ENCODE measurements around the gene KIAA0753. TPM values are rescaled to one million over a fixed set of nuclear protein-coding genes. Genes with fewer than 3 reads are reported as not detected.
"Not testable (repeated sequence)": the region's sequence is repeated elsewhere in the genome, so short reads cannot be mapped to it uniquely, and the experiment has no call there.

Gene KIAA0753
- total RNA-seq, 1 experiment from 2014 or later: 6.9 TPM

GRCh38 chr17:6667516-6667915 is 27.0 kb upstream of the KIAA0753 start:
- H3K27ac ChIP-seq (ENCODE audit: low read length): no peak overlapping the region
- H3K9me3 ChIP-seq (ENCODE audit: low read length): no peaks in the 10 kb centered on the region
- no peaks in the 10 kb centered on the region for H3K9me2 ChIP-seq (replicated peaks; ENCODE audit: low read length)
- no peak overlapping the region for H3K4me3 ChIP-seq (ENCODE audit: low read length)
- H3K4me1 ChIP-seq (ENCODE audit: insufficient read depth, low read length): peaks cover 31% of the 10 kb centered on the region
- no peak overlapping the region for H2AFZ ChIP-seq (ENCODE audit: low read length)
- H3K27me3 ChIP-seq (ENCODE audit: low read length): no peaks in the 10 kb centered on the region
- TF ChIP-seq EZH2phosphoT487 (IDR thresholded peaks at IDR 0.05; ENCODE audit: borderline replicate concordance, low read length) (no peak), EZH2 (IDR thresholded peaks at IDR 0.05; ENCODE audit: low read length, unreplicated experiment) (no peak)
- TF ChIP-seq, protein P1, sequence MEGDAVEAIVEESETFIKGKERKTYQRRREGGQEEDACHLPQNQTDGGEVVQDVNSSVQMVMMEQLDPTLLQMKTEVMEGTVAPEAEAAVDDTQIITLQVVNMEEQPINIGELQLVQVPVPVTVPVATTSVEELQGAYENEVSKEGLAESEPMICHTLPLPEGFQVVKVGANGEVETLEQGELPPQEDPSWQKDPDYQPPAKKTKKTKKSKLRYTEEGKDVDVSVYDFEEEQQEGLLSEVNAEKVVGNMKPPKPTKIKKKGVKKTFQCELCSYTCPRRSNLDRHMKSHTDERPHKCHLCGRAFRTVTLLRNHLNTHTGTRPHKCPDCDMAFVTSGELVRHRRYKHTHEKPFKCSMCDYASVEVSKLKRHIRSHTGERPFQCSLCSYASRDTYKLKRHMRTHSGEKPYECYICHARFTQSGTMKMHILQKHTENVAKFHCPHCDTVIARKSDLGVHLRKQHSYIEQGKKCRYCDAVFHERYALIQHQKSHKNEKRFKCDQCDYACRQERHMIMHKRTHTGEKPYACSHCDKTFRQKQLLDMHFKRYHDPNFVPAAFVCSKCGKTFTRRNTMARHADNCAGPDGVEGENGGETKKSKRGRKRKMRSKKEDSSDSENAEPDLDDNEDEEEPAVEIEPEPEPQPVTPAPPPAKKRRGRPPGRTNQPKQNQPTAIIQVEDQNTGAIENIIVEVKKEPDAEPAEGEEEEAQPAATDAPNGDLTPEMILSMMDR (conservative IDR thresholded peaks at IDR 0.05; ENCODE audit: low read depth, low read length): no peak
- no peaks in the 10 kb centered on the region for H3K79me2 ChIP-seq (ENCODE audit: low read length)
- ATAC-seq (no peak), DNase-seq (no peak)
- no peaks in the 10 kb centered on the region for H4K20me1 ChIP-seq (ENCODE audit: low read length)
- no peak overlapping the region for H3K4me2 ChIP-seq (ENCODE audit: low read length)
- intact Hi-C loops (cut with micrococcal nuclease): loop anchor here (5.0 kb wide), 1 partner anchor 355 kb away; the partner anchor contains the start of gene BCL6B
- H3F3A ChIP-seq (ENCODE audit: low read length, unreplicated experiment): no peaks in the 10 kb centered on the region
- POLR2A ChIA-PET (ENCODE audit: unreplicated experiment): no interaction called here
- H3K9ac ChIP-seq (ENCODE audit: low read length): no peak overlapping the region
- H3K36me3 ChIP-seq (ENCODE audit: low read depth, low read length): no peaks in the 10 kb centered on the region
- no TSS peak for BruUV-seq (replicated peaks)
- CTCF ChIA-PET: interaction anchor here (0.7 kb wide), 2 partner anchors 199 to 201 kb away, joined by 3 to 4 read pairs; no protein-coding TSS in a partner anchor

DNA sequence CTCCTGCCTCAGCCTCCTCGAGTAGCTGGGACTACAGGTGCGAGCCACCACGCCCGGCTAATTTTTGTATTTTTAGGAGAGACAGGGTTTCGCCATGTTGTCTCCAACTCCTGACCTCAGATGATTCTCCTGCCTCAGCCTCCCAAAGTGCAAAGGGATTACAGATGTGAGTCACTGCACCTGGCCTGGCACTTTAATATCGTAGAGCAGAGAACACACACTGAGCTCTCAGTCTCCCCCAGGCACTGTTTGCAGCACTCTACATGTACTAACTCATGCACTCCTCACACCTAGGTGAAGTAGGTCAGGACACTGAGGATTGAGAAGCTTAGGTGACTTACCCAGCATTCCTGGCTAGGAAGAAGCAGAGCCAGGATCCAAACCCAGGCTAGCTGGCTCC is 26.0 kb upstream of the KIAA0753 start:
- Histone ChIP-seq H3K36me3 (ENCODE audit: low read depth, low read length) (no peaks in the 10 kb centered on the region), H3K9ac (ENCODE audit: low read length) (no peak overlapping the region), H3K27ac (ENCODE audit: low read length) (no peak overlapping the region), H3K79me2 (ENCODE audit: low read length) (no peaks in the 10 kb centered on the region), H2AFZ (ENCODE audit: low read length) (no peak overlapping the region), H3K4me1 (ENCODE audit: insufficient read depth, low read length) (peaks cover 30% of the 10 kb centered on the region), H3F3A (ENCODE audit: low read length, unreplicated experiment) (no peaks in the 10 kb centered on the region), H3K4me3 (ENCODE audit: low read length) (no peak overlapping the region), H3K9me2 (replicated peaks; ENCODE audit: low read length) (no peaks in the 10 kb centered on the region), H3K4me2 (ENCODE audit: low read length) (no peak overlapping the region), H4K20me1 (ENCODE audit: low read length) (no peaks in the 10 kb centered on the region), H3K27me3 (ENCODE audit: low read length) (no peaks in the 10 kb centered on the region), H3K9me3 (ENCODE audit: low read length) (no peaks in the 10 kb centered on the region)
- intact Hi-C loops (cut with micrococcal nuclease): loop anchor here (1.0 to 5.0 kb wide), 3 partner anchors 55 to 356 kb away; partner anchors contain the start of gene BCL6B
- DNase-seq (no peak), ATAC-seq (no peak)
- BruUV-seq (replicated peaks): no TSS peak
- CTCF ChIA-PET: interaction anchor here (0.6 kb wide), 2 partner anchors 33 to 177 kb away, joined by 3 read pairs; no protein-coding TSS in a partner anchor
- TF ChIP-seq EZH2phosphoT487 (IDR thresholded peaks at IDR 0.05; ENCODE audit: borderline replicate concordance, low read length) (no peak), EZH2 (IDR thresholded peaks at IDR 0.05; ENCODE audit: low read length, unreplicated experiment) (no peak)
- TF ChIP-seq, protein P1 (conservative IDR thresholded peaks at IDR 0.05; ENCODE audit: low read depth, low read length): no peak
- POLR2A ChIA-PET (ENCODE audit: unreplicated experiment): no interaction called here

GRCh38 chr17:6666077-6666521 is 25.6 kb upstream of the KIAA0753 start:
- peak; percentile 84 for DNase-seq
- no peaks in the 10 kb centered on the region for H3F3A ChIP-seq (ENCODE audit: low read length, unreplicated experiment)
- H3K9me2 ChIP-seq (replicated peaks; ENCODE audit: low read length): no peaks in the 10 kb centered on the region
- no peak overlapping the region for H3K4me2 ChIP-seq (ENCODE audit: low read length)
- no peaks in the 10 kb centered on the region for H3K79me2 ChIP-seq (ENCODE audit: low read length)
- TF ChIP-seq EZH2 (IDR thresholded peaks at IDR 0.05; ENCODE audit: low read length, unreplicated experiment) (no peak), EZH2phosphoT487 (IDR thresholded peaks at IDR 0.05; ENCODE audit: borderline replicate concordance, low read length) (no peak)
- TF ChIP-seq, protein P1 (conservative IDR thresholded peaks at IDR 0.05; ENCODE audit: low read depth, low read length): peak; percentile 90
- no peaks in the 10 kb centered on the region for H3K36me3 ChIP-seq (ENCODE audit: low read depth, low read length)
- H3K4me1 ChIP-seq (ENCODE audit: insufficient read depth, low read length): peaks cover 25% of the 10 kb centered on the region
- H3K9me3 ChIP-seq (ENCODE audit: low read length): no peaks in the 10 kb centered on the region
- H3K4me3 ChIP-seq (ENCODE audit: low read length): no peak overlapping the region
- no peak overlapping the region for H2AFZ ChIP-seq (ENCODE audit: low read length)
- peak; percentile 71 for ATAC-seq
- H3K9ac ChIP-seq (ENCODE audit: low read length): no peak overlapping the region
- ChIA-PET POLR2A (ENCODE audit: unreplicated experiment) (no interaction called here), CTCF (interaction anchor here (0.6 kb wide), 2 partner anchors 33 to 178 kb away, joined by 3 read pairs; no protein-coding TSS in a partner anchor)
- intact Hi-C loops (cut with micrococcal nuclease): loop anchor here (1.0 to 5.0 kb wide), 3 partner anchors 55 to 356 kb away; partner anchors contain the start of gene BCL6B
- H3K27me3 ChIP-seq (ENCODE audit: low read length): no peaks in the 10 kb centered on the region
- no peak overlapping the region for H3K27ac ChIP-seq (ENCODE audit: low read length)
- BruUV-seq (replicated peaks): no TSS peak
- no peaks in the 10 kb centered on the region for H4K20me1 ChIP-seq (ENCODE audit: low read length)

DNA sequence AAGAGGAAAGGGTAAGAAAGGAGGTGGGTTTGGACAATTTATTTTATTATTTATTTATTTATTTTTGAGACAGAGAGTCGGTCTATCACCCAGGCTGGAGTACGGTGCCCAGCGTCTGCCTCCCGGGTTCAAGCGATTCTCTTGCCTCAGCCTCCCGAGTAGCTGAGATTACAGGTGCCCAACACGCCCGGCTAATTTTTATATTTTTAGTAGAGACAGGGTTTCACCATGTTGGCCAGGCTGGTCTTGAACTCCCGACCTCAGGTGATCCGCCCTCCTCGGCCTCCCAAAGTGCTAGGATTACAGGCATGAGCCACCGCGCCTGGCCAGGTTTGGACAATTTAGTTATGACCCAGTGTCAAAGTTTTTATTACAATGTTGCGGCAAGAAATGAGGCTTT is 22.7 kb upstream of the KIAA0753 start:
- intact Hi-C loops (cut with micrococcal nuclease); H3K4me1 ChIP-seq (ENCODE audit: insufficient read depth, low read length); H4K20me1 ChIP-seq (ENCODE audit: low read length); H2AFZ ChIP-seq (ENCODE audit: low read length); DNase-seq; H3F3A ChIP-seq (ENCODE audit: low read length, unreplicated experiment); H3K4me2 ChIP-seq (ENCODE audit: low read length); H3K27me3 ChIP-seq (ENCODE audit: low read length); ATAC-seq; H3K36me3 ChIP-seq (ENCODE audit: low read depth, low read length); H3K9ac ChIP-seq (ENCODE audit: low read length); H3K9me3 ChIP-seq (ENCODE audit: low read length); BruUV-seq (replicated peaks); CTCF ChIA-PET; H3K4me3 ChIP-seq (ENCODE audit: low read length); H3K9me2 ChIP-seq (replicated peaks; ENCODE audit: low read length); H3K79me2 ChIP-seq (ENCODE audit: low read length); H3K27ac ChIP-seq (ENCODE audit: low read length); POLR2A ChIA-PET (ENCODE audit: unreplicated experiment): not testable (repeated sequence)
